Activated T-helper 1 cell treated with anti-CD3 and anti-CD28 coated beads, Interleukin-2, amount 50 U/mL, for 16 hours (primary cell): Measurements from ENCODE around the gene CDX2.
"Not testable (repeated sequence)": the region's sequence is repeated elsewhere in the genome, so short reads cannot be mapped to it uniquely, and the experiment has no call there.

Source experiments
- DNase-seq, 2 donors: peaks; one replicate each; pipeline ENCODE4 v3.0.0-alpha.2; 2020; ENCODE audit warnings: low read depth in 1 of 2, low spot score in 1 of 2

The CDX2 gene, protein sequence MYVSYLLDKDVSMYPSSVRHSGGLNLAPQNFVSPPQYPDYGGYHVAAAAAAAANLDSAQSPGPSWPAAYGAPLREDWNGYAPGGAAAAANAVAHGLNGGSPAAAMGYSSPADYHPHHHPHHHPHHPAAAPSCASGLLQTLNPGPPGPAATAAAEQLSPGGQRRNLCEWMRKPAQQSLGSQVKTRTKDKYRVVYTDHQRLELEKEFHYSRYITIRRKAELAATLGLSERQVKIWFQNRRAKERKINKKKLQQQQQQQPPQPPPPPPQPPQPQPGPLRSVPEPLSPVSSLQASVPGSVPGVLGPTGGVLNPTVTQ

DNA sequence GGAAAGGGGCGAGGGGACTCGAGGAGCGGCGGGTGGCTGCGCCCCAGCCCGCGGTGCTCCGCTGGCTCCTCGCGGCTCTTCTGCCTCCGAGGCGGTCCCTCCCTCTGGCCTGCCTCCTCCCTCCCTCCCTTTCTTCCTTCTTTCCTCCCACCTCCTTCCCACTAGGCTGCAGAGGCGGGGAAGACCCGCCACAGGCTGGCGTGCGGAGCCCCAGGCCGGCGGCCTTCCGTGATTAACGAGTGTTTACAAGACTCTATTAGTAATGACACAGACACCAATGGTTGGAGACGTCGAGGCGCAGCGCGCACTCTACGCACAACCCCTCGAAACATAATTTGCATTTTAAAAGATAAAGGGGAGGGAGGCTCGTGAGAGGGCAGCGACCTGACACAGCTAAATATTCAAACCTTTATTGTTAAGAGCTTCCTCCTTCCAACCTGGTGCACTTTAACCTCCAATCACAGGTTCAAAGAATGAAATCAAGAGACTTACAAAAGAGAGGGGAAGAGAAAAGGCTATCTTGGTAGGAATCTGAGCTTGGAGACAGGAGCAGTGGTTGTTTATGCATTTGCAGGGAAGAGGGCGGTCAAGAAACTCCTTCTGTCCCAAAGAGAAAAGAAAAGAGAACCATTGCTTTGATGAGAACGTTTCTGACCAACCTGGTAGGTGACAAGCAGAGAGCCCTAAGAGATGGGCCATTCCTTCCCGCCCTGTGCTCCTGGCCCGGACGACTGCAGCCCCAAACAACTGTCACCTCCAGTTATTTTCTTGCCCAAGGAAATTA lies at the start of gene CDX2:
TSS of gene CDX2 (minus strand) at position 234 of the 784 bp plus-strand sequence. CDS start 309 bp downstream, outside the sequence.
- DNase-seq, result no peak

DNA sequence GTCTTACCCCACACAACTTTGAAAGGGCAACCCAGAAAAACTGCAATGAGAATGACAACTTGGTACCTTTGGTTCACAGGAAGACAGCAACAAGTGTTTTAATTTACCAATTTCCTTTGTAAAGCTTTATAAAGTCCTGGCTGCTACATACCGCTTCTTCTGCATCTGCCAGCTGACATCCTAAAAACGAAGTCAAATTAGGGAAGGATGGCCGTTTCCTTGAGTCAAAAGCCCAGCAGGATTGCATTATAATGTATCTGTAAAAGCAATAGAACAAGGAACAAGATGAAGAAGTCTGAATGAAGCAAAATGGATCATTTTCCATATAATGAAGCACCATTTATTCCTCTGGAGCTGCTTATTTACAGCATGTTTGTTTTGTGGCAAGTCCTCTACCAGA lies 45.2 kb upstream of the CDX2 start:
- DNase-seq, result no peak

DNA sequence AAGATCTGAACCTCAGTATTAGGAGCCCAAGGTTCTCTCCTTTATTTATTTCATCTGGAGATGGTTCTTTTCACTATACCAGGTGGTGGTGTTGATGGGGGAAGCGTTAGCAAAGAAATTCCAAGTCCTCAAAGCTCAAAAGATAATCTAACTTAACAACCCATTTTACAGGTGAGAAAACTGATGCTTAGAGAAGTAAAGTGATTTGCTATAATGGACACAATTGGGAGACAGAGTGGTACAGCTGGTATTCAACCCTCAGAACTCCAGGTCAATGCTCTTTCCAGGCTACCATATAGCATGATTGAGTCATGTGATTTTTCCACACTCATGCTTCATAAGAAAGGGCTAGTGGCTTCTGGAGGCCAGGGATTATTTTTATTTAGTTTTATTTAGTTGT lies 44.4 kb upstream of the CDX2 start:
- no peak for DNase-seq

DNA sequence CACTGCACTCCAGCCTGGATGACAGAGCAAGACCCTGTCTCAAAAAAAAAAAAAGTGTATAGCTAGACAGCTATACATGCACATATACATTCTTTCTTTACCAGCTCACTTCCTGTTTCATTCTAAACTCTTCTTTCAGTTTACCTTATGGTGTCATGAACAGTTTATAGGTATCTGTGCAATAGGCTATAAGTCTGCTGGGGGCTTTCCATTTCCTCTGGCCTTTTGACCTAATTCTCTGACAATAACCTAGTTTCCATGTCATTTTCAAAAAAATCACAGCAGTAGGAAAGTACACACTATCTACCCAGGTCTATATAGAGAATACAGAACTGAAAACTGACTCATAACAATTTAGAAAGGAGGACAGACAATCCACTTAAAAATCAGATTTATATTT lies 43.8 kb upstream of the CDX2 start:
- no peak for DNase-seq

DNA sequence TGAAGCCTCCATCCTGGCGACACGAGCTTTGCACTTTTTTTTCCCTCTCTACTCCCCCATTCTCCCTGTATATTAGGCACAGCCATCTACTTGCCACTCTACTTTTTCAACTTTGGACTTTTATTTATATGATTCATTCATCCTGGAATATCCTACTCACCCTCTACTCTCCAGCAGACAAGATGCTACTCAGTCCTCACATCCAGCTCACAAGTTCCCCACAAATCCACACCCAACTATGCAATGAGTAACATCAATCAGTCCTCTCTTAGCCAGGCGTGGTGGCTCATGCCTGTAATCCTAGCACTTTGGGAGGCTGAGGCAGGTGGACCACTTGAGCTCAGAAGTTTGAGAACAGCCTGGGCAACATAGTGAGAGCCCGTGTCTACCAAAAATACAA lies 43.3 kb upstream of the CDX2 start:
- DNase-seq, result no peak

DNA sequence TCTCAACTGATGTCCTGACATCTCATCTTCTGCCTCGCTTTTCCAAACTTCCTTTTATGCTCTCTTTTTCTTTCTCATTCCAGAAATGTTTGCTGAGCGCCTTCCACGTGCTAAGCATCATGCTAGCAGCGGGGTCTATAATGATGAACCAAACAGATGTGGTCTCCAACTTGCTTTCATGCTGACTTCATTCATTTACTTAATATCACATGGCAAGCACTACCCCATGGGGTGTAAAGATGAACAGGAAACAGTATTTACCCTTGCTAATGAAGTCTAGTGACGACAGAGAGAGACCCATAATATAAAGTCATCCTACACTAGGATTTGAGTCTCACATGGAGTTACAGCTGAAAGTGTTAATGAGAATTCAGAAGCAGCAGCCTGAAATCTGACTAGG lies 40.9 kb upstream of the CDX2 start:
- no peak for DNase-seq

DNA sequence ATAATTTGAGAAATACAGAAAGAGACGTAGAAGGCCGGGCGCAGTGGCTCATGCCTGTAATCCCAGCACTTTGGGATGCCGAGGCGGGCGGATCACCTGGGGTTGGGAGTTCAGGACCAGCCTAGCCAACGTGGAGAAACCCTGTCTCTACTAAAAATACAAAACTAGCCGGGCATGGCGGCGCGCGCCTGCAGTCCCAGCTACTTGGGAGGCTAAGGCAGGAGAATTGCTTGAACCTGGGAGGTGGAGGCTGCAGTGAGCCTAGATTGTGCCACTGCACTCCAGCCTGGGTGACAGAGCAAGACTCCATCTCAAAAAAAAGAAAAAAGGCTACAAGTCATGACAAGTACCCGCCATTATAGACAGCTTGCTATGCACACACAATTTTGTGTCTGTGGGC lies 35.9 kb upstream of the CDX2 start:
- DNase-seq, result not testable (repeated sequence)

DNA sequence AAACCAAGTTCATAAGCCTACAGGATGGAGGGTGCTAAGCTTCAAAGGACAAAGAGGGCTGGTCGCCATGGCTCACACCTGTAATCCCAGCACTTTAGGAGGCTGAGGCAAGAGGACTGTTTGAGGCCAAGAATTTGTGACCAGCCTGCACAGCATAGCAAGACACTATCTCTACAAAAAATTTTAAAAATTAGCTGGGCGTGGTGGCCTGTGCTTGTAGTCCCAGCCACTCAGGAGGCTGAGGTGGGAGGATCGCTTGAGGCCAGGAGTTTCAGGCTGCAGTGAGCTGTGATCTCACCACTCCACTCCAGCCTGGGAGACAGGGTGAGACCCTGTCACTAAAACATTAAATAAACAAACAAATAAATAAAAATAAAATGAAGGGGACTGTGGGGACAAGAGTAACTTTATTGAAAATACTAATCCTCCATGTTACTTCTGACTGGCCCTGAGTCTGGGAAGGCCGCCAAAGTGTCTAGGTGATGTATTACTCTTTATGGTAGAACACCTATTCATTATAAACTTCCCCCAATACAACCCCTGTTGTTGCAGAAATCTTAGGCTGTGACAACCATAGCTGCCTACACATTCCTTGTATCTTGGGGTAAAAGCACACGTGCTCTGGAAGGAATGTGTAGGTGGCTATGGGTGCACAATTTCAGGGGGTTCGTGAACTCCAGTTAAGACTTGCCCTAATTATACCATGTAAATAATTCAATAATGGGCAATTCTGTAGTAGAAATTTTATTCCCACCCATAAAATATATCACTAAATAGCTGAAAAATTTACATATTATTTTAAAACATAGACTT lies 34.0 kb upstream of the CDX2 start:
- DNase-seq, result no peak

DNA sequence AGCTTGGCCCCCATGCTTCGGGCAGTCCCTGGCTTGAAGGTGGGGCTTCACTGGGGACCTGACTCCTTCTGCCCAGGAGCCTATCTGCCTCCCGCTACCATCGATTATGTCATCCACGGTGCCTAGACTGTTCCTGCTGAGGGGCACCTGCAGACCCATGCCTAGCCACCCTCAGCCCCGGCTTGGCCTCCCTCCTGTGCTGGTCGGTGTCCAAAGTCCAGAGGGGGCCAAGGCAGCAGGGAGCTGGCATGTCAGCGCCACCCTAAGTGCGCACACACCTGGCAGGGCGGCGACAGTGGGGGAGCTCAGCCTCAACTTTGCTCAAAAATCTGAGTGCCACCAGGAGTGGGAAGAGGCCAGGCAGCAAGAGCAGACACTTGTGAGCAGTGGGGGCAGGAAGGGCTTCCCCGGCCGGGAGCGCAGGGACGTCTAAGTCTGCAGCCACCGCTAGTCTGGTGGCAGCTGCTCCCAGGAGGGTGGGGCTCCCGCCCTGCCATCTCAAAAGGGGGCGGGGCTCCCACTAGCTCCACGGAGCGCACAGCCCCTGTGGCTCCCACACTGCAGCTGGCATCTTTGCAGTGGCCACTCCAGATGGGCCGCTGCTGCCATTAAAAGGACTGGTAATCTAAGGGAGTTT lies 32.8 kb upstream of the CDX2 start:
- DNase-seq, result no peak

DNA sequence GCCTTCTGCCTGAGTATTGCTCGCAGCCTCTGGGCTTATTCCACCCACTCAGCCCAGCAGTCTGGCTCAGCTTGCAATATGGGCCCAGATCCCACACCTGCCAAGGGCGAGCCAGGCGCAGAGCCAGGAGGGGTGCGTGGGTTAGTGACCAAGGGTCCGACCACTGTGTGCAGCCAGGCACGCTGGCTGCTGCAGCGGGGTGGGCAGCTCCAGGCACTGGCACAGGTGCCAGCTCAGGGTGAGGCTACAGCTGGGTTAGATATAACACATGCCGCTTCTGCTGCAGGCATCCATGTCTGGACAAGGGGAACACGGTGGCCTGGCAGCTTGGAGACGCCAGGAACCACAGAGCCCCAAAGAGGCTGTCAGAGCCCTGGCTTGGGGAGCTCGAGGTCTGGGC lies 31.9 kb upstream of the CDX2 start:
- no peak for DNase-seq

DNA sequence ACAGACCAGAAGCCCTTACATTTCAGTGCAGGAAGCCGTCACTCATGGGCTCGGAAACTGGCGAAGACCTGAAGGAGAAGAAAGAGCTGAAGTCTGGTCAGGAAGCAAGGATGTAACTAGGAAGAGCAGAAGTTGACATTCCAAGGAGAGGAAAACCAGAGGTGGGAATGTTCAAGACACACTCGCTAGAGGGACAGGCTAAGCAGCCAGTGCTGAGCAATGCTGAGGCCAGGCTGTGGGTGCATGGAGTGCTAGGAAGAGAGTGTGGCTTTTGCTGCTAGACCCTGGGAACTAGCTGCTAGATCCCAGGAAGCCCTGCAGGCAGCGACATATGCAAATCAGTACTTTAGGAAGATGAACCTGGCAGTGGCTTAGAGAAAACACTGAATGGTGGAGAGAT lies 31.5 kb upstream of the CDX2 start:
- DNase-seq, result no peak

DNA sequence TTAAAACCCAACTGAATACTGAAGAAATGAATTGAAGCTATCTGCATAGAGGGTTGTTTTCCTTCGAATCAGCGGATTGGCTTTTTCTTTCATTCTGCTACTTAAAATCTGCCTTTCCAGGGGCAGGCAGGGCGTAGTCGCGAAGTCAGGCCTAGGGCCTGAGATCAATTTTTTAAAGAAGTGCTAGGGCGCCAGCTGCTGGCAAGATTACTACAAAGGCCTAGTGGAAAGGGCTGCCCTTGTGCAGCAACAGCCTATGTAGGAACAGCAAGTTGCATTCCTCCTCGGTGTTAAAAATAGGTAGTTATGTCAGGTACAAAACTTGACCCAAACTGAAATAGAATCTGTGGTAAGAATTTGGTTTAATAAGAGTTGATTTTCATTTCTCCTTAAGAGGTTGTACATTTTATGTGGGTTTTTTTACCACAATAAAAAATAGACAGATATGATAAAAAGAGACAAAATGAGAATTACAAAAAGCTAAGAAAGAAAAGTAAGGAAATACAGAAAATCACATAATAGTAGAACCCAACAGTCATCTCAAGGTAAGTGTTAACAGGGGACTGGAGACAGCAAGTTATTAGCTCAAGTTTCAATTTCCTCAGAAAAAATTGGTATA lies 28.9 kb upstream of the CDX2 start:
- no peak for DNase-seq

DNA sequence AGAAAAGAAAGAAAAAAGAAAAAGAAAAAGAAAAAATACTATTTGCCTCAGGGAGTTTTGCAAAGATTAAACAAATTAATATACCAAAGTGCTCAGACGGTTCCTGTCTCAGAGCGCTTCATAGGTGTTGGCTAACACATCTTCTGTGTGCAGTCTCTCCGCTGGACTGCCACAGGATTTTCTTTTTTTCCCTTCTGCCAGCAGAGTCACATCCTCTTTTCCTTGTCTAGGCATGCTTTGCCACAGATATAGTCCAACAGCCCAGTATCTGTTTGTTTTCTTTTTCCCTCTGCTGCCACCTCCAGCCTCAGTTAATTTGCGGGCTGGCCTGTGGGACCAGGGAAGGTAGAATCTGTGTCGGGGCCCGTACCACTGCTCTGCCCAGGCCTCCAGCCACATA lies 22.8 kb upstream of the CDX2 start:
- no peak for DNase-seq

DNA sequence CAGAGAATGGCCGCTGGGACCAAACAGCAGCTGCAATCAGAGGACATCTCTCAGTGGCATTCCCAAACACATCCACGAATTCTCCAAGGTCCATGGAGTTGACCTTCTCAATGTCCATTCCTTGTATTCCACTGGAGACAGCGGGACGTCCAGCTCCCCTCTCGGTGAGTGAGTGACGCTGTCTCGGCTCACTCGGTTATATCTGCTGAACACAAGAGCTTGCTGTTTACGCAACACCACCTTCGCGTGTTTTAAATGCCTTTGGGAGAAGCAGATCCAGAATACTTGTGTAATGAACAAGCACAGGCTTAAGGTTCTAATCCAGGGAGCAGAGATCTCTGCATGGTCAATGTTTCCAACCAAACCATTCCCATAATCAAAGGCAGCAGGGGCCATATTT lies 19.4 kb upstream of the CDX2 start, which contains the start of gene URAD:
TSS of gene URAD (minus strand) at position 174 of the 400 bp plus-strand sequence. CDS start at position 118, 56 bp downstream.
- DNase-seq, result no peak

DNA sequence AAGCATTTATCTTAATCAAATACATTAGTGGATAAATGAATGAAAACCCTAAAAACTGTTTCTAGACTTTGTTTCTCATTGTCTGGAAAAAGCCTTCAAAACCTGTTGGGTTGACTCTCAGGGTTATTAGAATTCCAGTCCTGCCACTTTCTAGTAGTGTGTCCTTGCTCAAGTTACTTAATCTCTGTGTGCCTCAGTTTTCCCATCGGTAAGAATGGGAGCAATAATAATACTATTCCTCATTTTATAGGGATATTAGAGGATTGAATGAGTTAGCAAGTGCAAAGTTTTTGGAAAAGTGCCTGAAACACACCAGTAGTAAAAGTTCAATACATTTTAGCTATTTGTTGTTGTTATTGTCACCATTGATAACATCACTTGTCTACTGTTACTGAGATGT lies 16.5 kb upstream of the CDX2 start:
- no peak for DNase-seq

DNA sequence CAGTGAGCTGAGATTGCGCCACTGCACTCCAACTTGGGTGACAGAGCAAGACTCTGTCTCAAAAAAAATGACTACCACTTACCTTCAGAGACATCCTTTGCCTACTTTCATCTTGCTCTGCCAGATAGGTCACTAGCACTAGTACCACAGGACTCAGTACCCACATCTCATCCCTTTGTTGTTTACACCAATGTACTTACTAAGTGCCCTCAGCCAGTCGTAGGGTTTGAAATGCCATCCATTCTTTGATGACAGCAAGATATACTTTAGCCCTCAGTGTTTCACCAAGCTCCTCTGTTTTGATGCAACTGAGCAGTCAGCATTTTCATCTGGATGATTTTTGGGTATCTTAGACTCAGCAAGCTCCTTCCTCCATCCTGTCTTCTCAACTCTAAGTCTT lies 13.2 kb upstream of the CDX2 start:
- DNase-seq, result no peak

DNA sequence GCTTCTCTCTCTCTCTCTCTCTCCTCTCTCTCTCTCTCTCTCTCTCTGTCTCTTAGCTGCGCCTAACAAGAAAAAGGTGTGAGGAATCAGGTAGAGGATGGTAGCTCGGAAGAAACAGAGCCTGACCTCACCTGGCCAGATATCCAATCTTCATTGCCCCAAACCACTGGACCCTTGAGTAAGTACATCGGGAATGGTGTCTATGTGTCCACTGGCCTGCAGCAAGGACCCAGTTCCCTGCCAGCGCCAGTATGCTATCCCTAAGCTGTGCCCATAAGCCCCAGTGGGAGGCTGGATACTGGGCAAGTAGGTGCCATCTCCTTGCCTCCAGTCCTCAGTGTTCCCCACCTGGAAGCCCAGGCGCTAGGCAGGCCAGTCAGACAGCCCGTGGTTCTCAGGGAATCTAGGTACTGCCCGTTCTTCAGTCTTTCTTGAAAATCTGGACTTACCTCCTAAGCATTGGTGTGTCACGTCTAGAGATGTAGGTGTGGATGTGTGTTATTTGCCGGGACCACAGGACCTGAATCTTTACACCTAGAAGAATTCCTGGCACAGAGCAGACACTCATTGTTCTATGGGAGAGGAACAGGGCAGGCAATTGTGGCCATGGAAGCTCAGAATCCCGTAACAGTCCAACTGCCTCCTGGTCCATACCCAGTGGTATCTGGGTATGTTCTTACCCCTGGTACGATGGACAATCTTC lies 12.0 kb upstream of the CDX2 start:
- no peak for DNase-seq

DNA sequence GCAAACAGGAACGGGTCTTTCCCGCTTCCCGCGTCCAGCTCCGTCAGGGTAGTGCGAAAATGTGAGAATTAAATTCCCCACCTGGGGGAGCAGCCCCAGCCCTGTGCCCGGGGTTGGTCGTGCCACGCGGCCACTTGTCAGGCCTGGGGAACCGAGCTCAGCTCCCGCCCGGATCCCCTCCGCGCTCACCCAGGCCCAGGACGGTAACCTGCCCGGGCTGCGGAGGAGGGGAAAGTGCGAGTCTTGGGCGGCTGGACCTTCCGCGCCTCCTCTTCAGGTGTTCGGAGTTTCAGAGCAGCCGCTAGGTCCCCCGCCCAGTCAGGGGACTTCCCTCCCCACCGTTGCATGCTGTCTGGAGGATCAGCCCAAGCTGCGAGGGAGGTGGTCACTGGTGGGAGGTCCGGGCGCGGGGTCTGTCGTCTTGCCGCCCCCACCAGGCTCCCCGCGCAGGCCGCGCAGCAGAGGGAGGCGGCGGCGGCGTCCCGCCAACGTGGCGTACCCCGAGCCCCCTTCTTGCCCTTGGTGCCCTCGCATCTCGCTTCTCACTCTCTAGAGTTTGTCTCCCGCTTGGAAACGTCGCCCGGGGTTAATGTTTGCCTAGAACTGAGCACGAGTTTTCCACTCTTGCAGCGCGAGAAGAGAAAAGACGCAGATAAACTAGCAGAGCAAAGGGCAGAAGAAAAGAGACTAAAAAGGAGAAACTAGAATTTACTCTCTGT lies 11.3 kb upstream of the CDX2 start:
- no peak for DNase-seq

DNA sequence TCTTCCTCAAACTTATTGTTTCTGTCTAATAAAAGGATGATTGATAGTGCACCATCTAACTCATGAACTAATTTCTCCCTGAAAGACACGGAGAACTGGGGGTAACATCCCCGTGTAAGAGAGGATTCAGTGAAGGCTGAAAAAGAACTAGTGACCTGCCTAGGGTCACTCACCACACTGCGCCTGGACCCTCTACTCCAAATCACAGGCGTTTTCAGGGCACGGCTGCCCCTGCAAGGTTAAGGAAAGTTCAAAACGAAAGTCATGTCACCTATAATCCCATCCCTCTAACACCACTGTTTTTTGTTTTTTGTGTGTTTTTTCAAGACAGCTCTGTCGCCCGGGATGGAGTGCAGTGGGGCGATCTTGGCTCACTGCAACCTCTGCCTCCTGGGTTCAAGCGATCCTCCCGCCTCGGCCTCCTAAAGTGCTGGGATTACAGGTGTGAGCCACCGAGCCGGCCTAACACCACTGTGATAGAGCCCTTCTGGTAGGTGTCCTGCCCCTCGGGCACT lies 10.7 kb upstream of the CDX2 start:
- no peak for DNase-seq
